Ascending aorta (tissue), 2 donors: ENCODE data around the gene RBMS3. TPM values are rescaled to one million over a fixed set of nuclear protein-coding genes. Genes with fewer than 3 reads are reported as not detected.
"Not testable (repeated sequence)": the region's sequence is repeated elsewhere in the genome, so short reads cannot be mapped to it uniquely, and the experiment has no call there.

ENCODE experiments used
- DNase-seq, 2 donors: peaks; one replicate each; pipeline ENCODE4 v3.0.0-alpha.2; 2019; ENCODE audit warnings: low spot score in 2 of 2
- H3K27ac ChIP-seq, 2 donors: fragments of 200-600 bp; sonication (generic); one replicate each; pipeline ENCODE4 v1.5.1; 2016 to 2017; ENCODE audit warnings: mild to moderate bottlenecking in 1 of 2
- H3K27me3 ChIP-seq: fragments of 200-600 bp; sonication (generic); one replicate; pipeline ENCODE4 v1.5.1; 2017
- H3K36me3 ChIP-seq, 2 donors: fragments of 200-600 bp; sonication (generic); one replicate each; pipeline ENCODE4 v1.5.1; 2016
- H3K4me1 ChIP-seq, 2 donors: fragments of 200-600 bp; sonication (generic); one replicate each; pipeline ENCODE4 v1.5.1; 2016 to 2017; ENCODE audit warnings: mild to moderate bottlenecking in 1 of 2
- H3K4me3 ChIP-seq, 2 donors: fragments of 200-600 bp; sonication (generic); one replicate each; pipeline ENCODE4 v1.5.1; 2016 to 2017; ENCODE audit warnings: mild to moderate bottlenecking in 1 of 2
- H3K9me3 ChIP-seq, 2 donors: fragments of 200-600 bp; sonication (generic); one replicate each; pipeline ENCODE4 v1.5.1; 2016
- CTCF ChIP-seq, 3 experiments: fragments of 200-600 bp in 2 of 3; fragments of 450-650 bp in 1 of 3; sonication (generic) in 2 of 3; IDR thresholded peaks; one replicate each; pipeline ENCODE4 v1.5.1; 2016 to 2019; ENCODE audit warnings: antibody characterized with exemption in 3 of 3, mild to moderate bottlenecking in 1 of 3, moderate library complexity in 1 of 3
- intact Hi-C: fragments of 100-400 bp; cut with DNase I; formaldehyde crosslinking; loops from one replicate; pipeline ENCODE4 v1.15.1; 2023
- total RNA-seq: library from RNA; depleted of rRNA; stranded (reverse); fragments of >200 nt; gene quantifications from one replicate; pipeline ENCODE4 v1.1.0, GENCODE V29; 2016

The RBMS3 gene
- total RNA-seq, 1 donor from 2014 or later: 65.8 TPM

GRCh38 chr3:29463304-29463703, 182.4 kb downstream of the RBMS3 start:
- Histone ChIP-seq H3K9me3 (no peaks in the 10 kb centered on the region), H3K4me3 (no peak overlapping the region), H3K4me1 (peaks cover 6 to 11% of the 10 kb centered on the region in 2 donors), H3K27me3 (no peaks in the 10 kb centered on the region), H3K27ac (no peak overlapping the region), H3K36me3 (no peaks in the 10 kb centered on the region)
- no peak for TF ChIP-seq CTCF (IDR thresholded peaks at IDR 0.05)
- DNase-seq: no peak
- intact Hi-C loops: no loop called here

- intact Hi-C loops: no loop called here
- no peak for TF ChIP-seq CTCF (IDR thresholded peaks at IDR 0.05)
- Histone ChIP-seq H3K36me3 (no peaks in the 10 kb centered on the region), H3K9me3 (no peaks in the 10 kb centered on the region), H3K4me1 (peaks cover 6 to 11% of the 10 kb centered on the region in 2 donors), H3K4me3 (no peak overlapping the region), H3K27me3 (no peaks in the 10 kb centered on the region), H3K27ac (no peak overlapping the region)
- DNase-seq: no peak
Observed at GRCh38 chr3:29465836-29466235, 185.0 kb downstream of the RBMS3 start.

GRCh38 chr3:29466442-29466841, 185.6 kb downstream of the RBMS3 start:
- no peak for DNase-seq
- TF ChIP-seq CTCF (IDR thresholded peaks at IDR 0.05): no peak
- intact Hi-C loops: no loop called here
- Histone ChIP-seq H3K4me3 (no peak overlapping the region), H3K27ac (no peak overlapping the region), H3K9me3 (no peaks in the 10 kb centered on the region), H3K36me3 (no peaks in the 10 kb centered on the region), H3K4me1 (peaks cover 6 to 11% of the 10 kb centered on the region in 2 donors), H3K27me3 (no peaks in the 10 kb centered on the region)

GRCh38 chr3:29468187-29468586, 187.3 kb downstream of the RBMS3 start:
- H3K27me3 ChIP-seq: no peaks in the 10 kb centered on the region
- H3K4me1 ChIP-seq: peaks cover 6 to 11% of the 10 kb centered on the region in 2 donors
- H3K4me3 ChIP-seq: no peak overlapping the region
- no peaks in the 10 kb centered on the region for H3K36me3 ChIP-seq
- TF ChIP-seq CTCF (IDR thresholded peaks at IDR 0.05): no peak
- no peak overlapping the region for H3K27ac ChIP-seq
- no peaks in the 10 kb centered on the region for H3K9me3 ChIP-seq
- DNase-seq: no peak
- intact Hi-C loops: no loop called here

DNA sequence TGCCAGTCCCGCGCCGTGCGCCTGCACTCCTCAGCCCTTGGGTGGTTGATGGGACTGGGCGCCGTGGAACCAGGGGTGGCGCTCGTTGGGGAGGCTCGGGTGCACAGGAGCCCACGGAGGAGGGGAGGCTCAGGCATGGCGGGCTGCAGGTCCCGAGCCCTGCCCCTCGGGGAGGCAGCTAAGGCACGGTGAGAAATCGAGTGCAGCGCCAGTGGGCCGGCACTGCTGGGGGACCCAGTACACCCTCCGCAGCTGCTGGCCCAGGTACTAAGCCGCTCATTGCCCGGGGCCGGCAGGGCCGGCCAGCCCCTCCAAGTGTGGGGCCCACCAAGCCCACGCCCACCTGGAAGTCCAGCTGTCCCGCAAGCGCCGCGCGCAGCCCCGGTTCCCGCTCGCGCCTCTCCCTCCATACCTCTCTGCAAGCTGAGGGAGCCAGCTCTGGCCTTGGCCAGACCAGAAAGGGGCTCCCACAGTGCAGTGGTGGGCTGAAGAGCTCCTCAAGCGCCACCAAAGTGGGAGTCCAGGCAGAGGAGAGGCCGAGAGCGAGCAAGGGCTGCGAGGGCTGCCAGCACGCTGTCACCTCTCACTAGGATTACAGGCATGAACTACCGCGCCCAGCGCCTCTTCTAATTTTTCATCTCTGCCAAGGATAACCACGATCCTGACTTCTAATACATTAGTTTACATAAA, 192.8 kb downstream of the RBMS3 start:
- H3K4me1 ChIP-seq, H3K9me3 ChIP-seq, H3K27ac ChIP-seq, H3K36me3 ChIP-seq, intact Hi-C loops, DNase-seq, H3K4me3 ChIP-seq, H3K27me3 ChIP-seq: not testable (repeated sequence)

GRCh38 chr3:29475305-29475840, 194.5 kb downstream of the RBMS3 start:
- intact Hi-C loops: no loop called here
- DNase-seq: no peak

More at GRCh38 chr3:29475305-29475840, 194.5 kb downstream of the RBMS3 start:
- no peaks in the 10 kb centered on the region for H3K36me3 ChIP-seq
- TF ChIP-seq CTCF (IDR thresholded peaks at IDR 0.05): no peak
- no peaks in the 10 kb centered on the region for H3K27me3 ChIP-seq
- no peak overlapping the region for H3K27ac ChIP-seq
- H3K9me3 ChIP-seq: no peaks in the 10 kb centered on the region
- H3K4me1 ChIP-seq: peaks cover 0 to 12% of the 10 kb centered on the region in 2 donors
- H3K4me3 ChIP-seq: no peak overlapping the region
